Mesodermal cell (in vitro differentiated cells): ENCODE results near the gene KIF3B.
A peak's percentile ranks its signal among the peaks of the same experiment; 100 is the strongest.

Experiments used
- H3K27ac ChIP-seq: 2 replicates; pipeline ENCODE4 v1.7.0; 2013; ENCODE audit warnings: mild to moderate bottlenecking, low read depth, low read length, moderate library complexity; ENCODE audit not compliant: severe bottlenecking
- H3K36me3 ChIP-seq: 2 replicates; pipeline ENCODE4 v1.7.1; 2013; ENCODE audit warnings: mild to moderate bottlenecking, low read length, moderate library complexity; ENCODE audit not compliant: control insufficient read depth, insufficient read depth
- H3K4me1 ChIP-seq: one replicate; pipeline ENCODE4 v1.7.1; 2013; ENCODE audit warnings: mild to moderate bottlenecking, low read length; ENCODE audit not compliant: insufficient read depth, control insufficient read depth, poor library complexity, severe bottlenecking
- H3K4me3 ChIP-seq: 2 replicates; pipeline ENCODE4 v1.7.0; 2013; ENCODE audit warnings: low read length, control low read depth, mild to moderate bottlenecking; ENCODE audit not compliant: insufficient read depth, poor library complexity, severe bottlenecking; ENCODE audit errors: extremely low read depth
- H3K9me3 ChIP-seq: 2 replicates; pipeline ENCODE4 v1.7.1; 2013; ENCODE audit warnings: mild to moderate bottlenecking, low read length, moderate library complexity; ENCODE audit not compliant: control insufficient read depth
- WGBS, 2 experiments: methylation state at CpG; one replicate each; pipeline ENCODE4 v1.1.5; 2013; ENCODE audit warnings: missing lambda C conversion rate in 2 of 2; ENCODE audit not compliant: insufficient coverage in 2 of 2; 5-methylcytosine and 5-hydroxymethylcytosine counted together

Gene KIF3B

GRCh38 chr20:32356622-32357374 lies 79.3 kb downstream of the KIF3B start:
- Histone ChIP-seq H3K27ac (peak overlapping the region; percentile 92), H3K4me1 (peaks cover 25% of the 10 kb centered on the region), H3K4me3 (peak overlapping the region; percentile 83), H3K9me3 (peaks cover 9% of the 10 kb centered on the region), H3K36me3 (peaks cover 14% of the 10 kb centered on the region)
- 93 to 96% methylated on average over 8 to 10 of the region's 13 CpGs for WGBS, 2 experiments

GRCh38 chr20:32357375-32357868 lies 80.0 kb downstream of the KIF3B start:
- 3 to 10% methylated on average over 9 to 11 of the region's 11 CpGs for WGBS, 2 experiments
- H3K4me1 ChIP-seq: peaks cover 25% of the 10 kb centered on the region
- peak overlapping the region; percentile 83 for H3K4me3 ChIP-seq
- peak overlapping the region; percentile 92 for H3K27ac ChIP-seq
- peaks cover 9% of the 10 kb centered on the region for H3K9me3 ChIP-seq
- peaks cover 14% of the 10 kb centered on the region for H3K36me3 ChIP-seq

GRCh38 chr20:32357869-32358631 lies 80.6 kb downstream of the KIF3B start, which contains the start of gene ASXL1:
TSS of gene ASXL1 (plus strand) at chr20:32358331. CDS start at chr20:32358776, 445 bp downstream.
- H3K36me3 ChIP-seq: peaks cover 14% of the 10 kb centered on the region
- peak within 1 kb of the TSS; percentile 99 for H3K27ac ChIP-seq
- H3K4me3 ChIP-seq: peak within 1 kb of the TSS; percentile 83
- WGBS, 2 experiments: 0 to 1% methylated on average over 37 to 51 of the region's 83 CpGs
- peaks cover 25% of the 10 kb centered on the region for H3K4me1 ChIP-seq
- H3K9me3 ChIP-seq: peaks cover 9% of the 10 kb centered on the region

GRCh38 chr20:32358632-32358882 lies 81.1 kb downstream of the KIF3B start:
- Histone ChIP-seq H3K4me1 (peaks cover 25% of the 10 kb centered on the region), H3K27ac (peak overlapping the region; percentile 99), H3K36me3 (peaks cover 14% of the 10 kb centered on the region), H3K4me3 (peak overlapping the region; percentile 83), H3K9me3 (peaks cover 9% of the 10 kb centered on the region)
- 0% methylated on average over 3 of the region's 35 CpGs; no CpG with 5 or more reads in 1 of the 2 experiments for WGBS, 2 experiments

GRCh38 chr20:32358883-32359632 lies 81.6 kb downstream of the KIF3B start:
- Histone ChIP-seq H3K27ac (peak overlapping the region; percentile 99), H3K36me3 (peaks cover 14% of the 10 kb centered on the region), H3K9me3 (peaks cover 9% of the 10 kb centered on the region), H3K4me1 (peaks cover 25% of the 10 kb centered on the region), H3K4me3 (peak overlapping the region; percentile 83)
- 1% methylated on average over 25 to 35 of the region's 46 CpGs for WGBS, 2 experiments

GRCh38 chr20:32359633-32360332 lies 82.3 kb downstream of the KIF3B start:
- H3K27ac ChIP-seq: peak overlapping the region; percentile 99
- H3K4me1 ChIP-seq: peaks cover 21% of the 10 kb centered on the region
- WGBS, 2 experiments: 52 to 69% methylated on average over 9 to 10 of the region's 11 CpGs
- peaks cover 9% of the 10 kb centered on the region for H3K9me3 ChIP-seq
- peak overlapping the region; percentile 83 for H3K4me3 ChIP-seq
- peaks cover 14% of the 10 kb centered on the region for H3K36me3 ChIP-seq

- Histone ChIP-seq H3K27ac (no peak overlapping the region), H3K9me3 (peaks cover 6% of the 10 kb centered on the region), H3K4me3 (peak overlapping the region; percentile 83), H3K36me3 (peaks cover 14% of the 10 kb centered on the region), H3K4me1 (peaks cover 20% of the 10 kb centered on the region)
- 90 to 98% methylated on average over 5 of the region's 5 CpGs for WGBS, 2 experiments
These were observed 82.8 kb downstream of the KIF3B start for GRCh38 chr20:32360333-32360634.

GRCh38 chr20:32362901-32363364 lies 85.5 kb downstream of the KIF3B start:
- no CpG with 5 or more reads among the region's 4 CpGs for WGBS, 2 experiments
- Histone ChIP-seq H3K9me3 (no peaks in the 10 kb centered on the region), H3K27ac (no peak overlapping the region), H3K4me3 (no peak overlapping the region), H3K36me3 (peaks cover 31% of the 10 kb centered on the region), H3K4me1 (peaks cover 4% of the 10 kb centered on the region)

- Histone ChIP-seq H3K9me3 (no peaks in the 10 kb centered on the region), H3K4me3 (no peak overlapping the region), H3K27ac (no peak overlapping the region), H3K4me1 (peaks cover 4% of the 10 kb centered on the region), H3K36me3 (peaks cover 34% of the 10 kb centered on the region)
- 83% methylated on average over 1 of the region's 2 CpGs; no CpG with 5 or more reads in 1 of the 2 experiments for WGBS, 2 experiments
These were observed 86.0 kb downstream of the KIF3B start for GRCh38 chr20:32363492-32363891.
